Activated CD8-positive, alpha-beta T cell treated with anti-CD3 and anti-CD28 coated beads, Interleukin-2, amount 10 ng/mL, durations not matched to agents 7 days and 5 days (primary cell): ENCODE results near the gene ABCG5. TPM values are rescaled to one million over a fixed set of nuclear protein-coding genes. Genes with fewer than 3 reads are reported as not detected.

ENCODE experiments used
- ATAC-seq: fragments of 150-1000 bp; cut with Tn5 transposase; one replicate; pipeline ENCODE4 v1.10.0; 2021; ENCODE audit warnings: moderate library complexity
- CTCF ChIA-PET: fragments of 350-600 bp; sonication (Branson Sonifier 250); formaldehyde crosslinking; loops from one replicate; lab custom pipeline; 2021; ENCODE audit warnings: antibody characterized with exemption; lab: Charles Lee
- POLR2A ChIA-PET: fragments of 350-600 bp; sonication (Branson Sonifier 250); formaldehyde crosslinking; loops from one replicate; lab custom pipeline; 2021; ENCODE audit warnings: antibody characterized with exemption; lab: Charles Lee
- DNase-seq: peaks from one replicate; pipeline ENCODE4 v3.0.0-alpha.2; 2020
- H3K27ac Mint-ChIP-seq: one replicate; pipeline ENCODE4 v1.8.0; 2021; ENCODE audit warnings: mild to moderate bottlenecking, mixed read lengths
- H3K27me3 Mint-ChIP-seq: one replicate; pipeline ENCODE4 v1.8.0; 2021; ENCODE audit warnings: low read depth, mixed read lengths
- H3K36me3 Mint-ChIP-seq: one replicate; pipeline ENCODE4 v1.8.0; 2021; ENCODE audit warnings: low read depth, mixed read lengths
- H3K4me1 Mint-ChIP-seq: one replicate; pipeline ENCODE4 v1.8.0; 2021; ENCODE audit warnings: low read depth, mixed read lengths
- H3K4me3 Mint-ChIP-seq: one replicate; pipeline ENCODE4 v1.8.0; 2021; ENCODE audit warnings: mild to moderate bottlenecking, mixed read lengths
- H3K9me3 Mint-ChIP-seq: one replicate; pipeline ENCODE4 v1.8.0; 2022; ENCODE audit warnings: mixed read lengths; ENCODE audit not compliant: insufficient read depth
- total RNA-seq, 2 experiments: library from RNA; stranded (reverse); gene quantifications; one replicate each; pipeline ENCODE4 v1.2.3, GENCODE V29; 2021

The ABCG5 gene
- total RNA-seq, 2 experiments from 2014 or later: not detected

GRCh38 chr2:43840965-43841364, 2.3 kb upstream of the ABCG5 start:
- Mint-ChIP-seq H3K27ac (no peak overlapping the region), H3K4me3 (no peak overlapping the region), H3K9me3 (no peaks in the 10 kb centered on the region), H3K27me3 (peaks cover 3% of the 10 kb centered on the region), H3K4me1 (no peaks in the 10 kb centered on the region), H3K36me3 (no peaks in the 10 kb centered on the region)
- ChIA-PET CTCF (no interaction called here), POLR2A (no interaction called here)
- no peak for DNase-seq
- no peak for ATAC-seq

- Mint-ChIP-seq H3K27me3 (peaks cover 9% of the 10 kb centered on the region), H3K4me3 (no peak overlapping the region), H3K9me3 (no peaks in the 10 kb centered on the region), H3K36me3 (no peaks in the 10 kb centered on the region), H3K4me1 (no peaks in the 10 kb centered on the region), H3K27ac (no peak overlapping the region)
- CTCF ChIA-PET: no interaction called here
- ATAC-seq (no peak), DNase-seq (peak; percentile 14)
- POLR2A ChIA-PET: no interaction called here
Observed at GRCh38 chr2:43839776-43840564, 1.3 kb upstream of the ABCG5 start.

GRCh38 chr2:43837831-43838559, 644 bp downstream of the ABCG5 start:
- Mint-ChIP-seq H3K27ac (no peak overlapping the region), H3K9me3 (no peaks in the 10 kb centered on the region), H3K36me3 (no peaks in the 10 kb centered on the region), H3K4me1 (no peaks in the 10 kb centered on the region), H3K4me3 (no peak overlapping the region), H3K27me3 (peaks cover 15% of the 10 kb centered on the region)
- peak; percentile 16 for DNase-seq
- ChIA-PET POLR2A (no interaction called here), CTCF (no interaction called here)
- no peak for ATAC-seq

GRCh38 chr2:43837033-43837432, 1.6 kb downstream of the ABCG5 start:
- peaks cover 21% of the 10 kb centered on the region for H3K27me3 Mint-ChIP-seq
- peak; percentile 8 for DNase-seq
- CTCF ChIA-PET: no interaction called here

GRCh38 chr2:43832457-43832856, 6.2 kb downstream of the ABCG5 start:
- no peak overlapping the region for H3K4me3 Mint-ChIP-seq
- no peak overlapping the region for H3K27ac Mint-ChIP-seq
- H3K36me3 Mint-ChIP-seq: no peaks in the 10 kb centered on the region
- ChIA-PET POLR2A (no interaction called here), CTCF (no interaction called here)
- ATAC-seq (no peak), DNase-seq (no peak)
- peaks cover 3% of the 10 kb centered on the region for H3K4me1 Mint-ChIP-seq
- H3K9me3 Mint-ChIP-seq: no peaks in the 10 kb centered on the region
- H3K27me3 Mint-ChIP-seq: peaks cover 41% of the 10 kb centered on the region

More at GRCh38 chr2:43837033-43837432, 1.6 kb downstream of the ABCG5 start:
- Mint-ChIP-seq H3K27ac (no peak overlapping the region), H3K9me3 (no peaks in the 10 kb centered on the region), H3K4me1 (no peaks in the 10 kb centered on the region), H3K4me3 (no peak overlapping the region), H3K36me3 (no peaks in the 10 kb centered on the region)
- ATAC-seq: no peak
- POLR2A ChIA-PET: no interaction called here

GRCh38 chr2:43831543-43832294, 6.9 kb downstream of the ABCG5 start:
- no peak for DNase-seq
- POLR2A ChIA-PET: no interaction called here
- no peak overlapping the region for H3K27ac Mint-ChIP-seq
- ATAC-seq: no peak
- CTCF ChIA-PET: no interaction called here
- no peaks in the 10 kb centered on the region for H3K36me3 Mint-ChIP-seq
- peaks cover 3% of the 10 kb centered on the region for H3K4me1 Mint-ChIP-seq
- H3K9me3 Mint-ChIP-seq: no peaks in the 10 kb centered on the region
- peaks cover 41% of the 10 kb centered on the region for H3K27me3 Mint-ChIP-seq
- H3K4me3 Mint-ChIP-seq: no peak overlapping the region

- no peaks in the 10 kb centered on the region for H3K36me3 Mint-ChIP-seq
- DNase-seq: no peak
- H3K4me1 Mint-ChIP-seq: peaks cover 3% of the 10 kb centered on the region
- no peak for ATAC-seq
- H3K27me3 Mint-ChIP-seq: peaks cover 36% of the 10 kb centered on the region
- CTCF ChIA-PET: no interaction called here
- POLR2A ChIA-PET: interaction anchor here (0.6 kb wide), 1 partner anchor 172 kb away, joined by 3 read pairs; no protein-coding TSS in a partner anchor
- H3K4me3 Mint-ChIP-seq: no peak overlapping the region
- H3K9me3 Mint-ChIP-seq: no peaks in the 10 kb centered on the region
- H3K27ac Mint-ChIP-seq: no peak overlapping the region
Observed at GRCh38 chr2:43826305-43827250, 12.1 kb downstream of the ABCG5 start.

GRCh38 chr2:43825841-43826240, 12.8 kb downstream of the ABCG5 start:
- POLR2A ChIA-PET: no interaction called here
- ATAC-seq (no peak), DNase-seq (no peak)
- H3K9me3 Mint-ChIP-seq: no peaks in the 10 kb centered on the region
- H3K4me3 Mint-ChIP-seq: no peak overlapping the region
- CTCF ChIA-PET: no interaction called here
- no peaks in the 10 kb centered on the region for H3K4me1 Mint-ChIP-seq
- no peak overlapping the region for H3K27ac Mint-ChIP-seq
- no peaks in the 10 kb centered on the region for H3K36me3 Mint-ChIP-seq
- peaks cover 37% of the 10 kb centered on the region for H3K27me3 Mint-ChIP-seq

GRCh38 chr2:43824951-43825493, 13.6 kb downstream of the ABCG5 start:
- DNase-seq (no peak), ATAC-seq (no peak)
- no peaks in the 10 kb centered on the region for H3K4me1 Mint-ChIP-seq
- H3K27me3 Mint-ChIP-seq: peaks cover 31% of the 10 kb centered on the region
- CTCF ChIA-PET: no interaction called here
- no peaks in the 10 kb centered on the region for H3K36me3 Mint-ChIP-seq
- POLR2A ChIA-PET: no interaction called here
- H3K4me3 Mint-ChIP-seq: no peak overlapping the region
- no peak overlapping the region for H3K27ac Mint-ChIP-seq
- H3K9me3 Mint-ChIP-seq: no peaks in the 10 kb centered on the region

GRCh38 chr2:43824512-43824911, 14.1 kb downstream of the ABCG5 start:
- Mint-ChIP-seq H3K27me3 (peaks cover 26% of the 10 kb centered on the region), H3K4me3 (no peak overlapping the region), H3K27ac (no peak overlapping the region), H3K4me1 (no peaks in the 10 kb centered on the region), H3K9me3 (no peaks in the 10 kb centered on the region), H3K36me3 (no peaks in the 10 kb centered on the region)
- DNase-seq: no peak
- ChIA-PET CTCF (no interaction called here), POLR2A (no interaction called here)
- ATAC-seq: no peak

GRCh38 chr2:43823751-43824150, 14.9 kb downstream of the ABCG5 start:
- ChIA-PET CTCF (no interaction called here), POLR2A (no interaction called here)
- peaks cover 24% of the 10 kb centered on the region for H3K27me3 Mint-ChIP-seq
- no peak for ATAC-seq
- H3K36me3 Mint-ChIP-seq: no peaks in the 10 kb centered on the region
- DNase-seq: no peak
- no peak overlapping the region for H3K4me3 Mint-ChIP-seq
- no peaks in the 10 kb centered on the region for H3K9me3 Mint-ChIP-seq
- H3K27ac Mint-ChIP-seq: no peak overlapping the region
- H3K4me1 Mint-ChIP-seq: no peaks in the 10 kb centered on the region
